RPMI8226 (cell line): Measurements from ENCODE around the gene ANKRD36.
"Not testable (repeated sequence)": the region's sequence is repeated elsewhere in the genome, so short reads cannot be mapped to it uniquely, and the experiment has no call there.

Experiments used
- DNase-seq: peaks from one replicate; pipeline ENCODE4 v3.0.0-alpha.2; 2015

The ANKRD36 gene

DNA sequence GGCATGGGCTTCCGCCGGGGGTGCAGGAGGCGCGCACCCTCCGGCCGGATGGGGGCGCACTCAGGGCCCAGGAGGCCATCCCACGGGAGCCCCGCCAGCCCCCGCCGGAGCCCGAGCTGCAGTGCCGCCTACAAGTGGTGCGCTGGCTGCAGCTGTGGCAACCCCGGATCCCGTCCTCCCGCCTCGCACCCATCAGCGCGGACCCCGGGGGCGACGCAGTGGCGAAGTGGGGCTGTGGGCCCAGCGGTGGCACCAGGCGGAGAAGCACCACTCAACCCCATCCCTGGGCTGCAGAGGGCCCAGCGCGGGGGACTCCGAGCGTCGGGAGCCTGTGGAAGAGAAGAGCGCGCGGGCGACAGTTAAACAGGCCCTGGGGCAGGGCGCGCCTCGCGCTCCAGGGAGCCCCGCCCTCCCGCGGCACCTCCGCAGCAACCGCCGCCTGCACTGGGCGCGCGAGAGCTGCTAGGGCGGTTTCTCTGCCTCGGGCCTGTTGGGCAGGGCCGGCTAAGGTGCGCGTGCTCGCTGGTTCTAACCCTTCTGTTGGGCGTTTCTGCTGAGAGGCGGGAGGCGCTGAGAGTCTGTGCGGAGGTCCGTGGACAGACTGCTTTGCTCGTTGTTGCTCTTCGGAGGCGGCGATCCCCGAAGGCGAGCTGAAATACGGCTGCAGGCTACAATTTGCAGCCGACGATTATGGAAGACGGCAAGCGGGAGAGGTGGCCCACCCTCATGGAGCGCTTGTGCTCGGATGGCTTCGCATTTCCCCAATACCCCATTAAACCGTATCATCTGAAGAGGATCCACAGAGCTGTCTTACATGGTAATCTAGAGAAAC lies at the start of gene ANKRD36:
ANKRD36 (plus strand) TSS at position 104 of the 832 bp plus-strand sequence; CDS start at position 691, 587 bp downstream.
- DNase-seq = peak; percentile 90

DNA sequence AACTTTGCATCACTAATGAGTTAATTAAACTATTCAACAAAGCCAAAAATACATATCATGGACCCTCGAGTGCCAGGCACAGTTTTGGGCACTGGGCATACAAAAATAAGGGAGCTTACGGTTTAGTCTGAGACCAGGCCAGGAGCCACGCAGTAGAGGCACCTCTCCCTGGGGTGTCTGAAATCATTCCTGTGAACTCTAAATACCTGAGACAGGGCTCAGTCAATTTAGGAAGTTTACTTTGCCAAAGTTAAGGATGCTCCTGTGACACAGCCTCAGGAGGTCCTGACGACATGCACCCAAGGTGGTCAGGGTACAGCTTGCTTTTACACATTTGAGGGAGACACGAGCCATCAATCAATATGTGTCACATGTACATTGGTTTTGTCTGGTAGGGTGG lies 46.9 kb upstream of the ANKRD36 start:
- not testable (repeated sequence) for DNase-seq

GRCh38 chr2:97067279-97068004 lies 45.5 kb upstream of the ANKRD36 start:
- DNase-seq = no peak

DNA sequence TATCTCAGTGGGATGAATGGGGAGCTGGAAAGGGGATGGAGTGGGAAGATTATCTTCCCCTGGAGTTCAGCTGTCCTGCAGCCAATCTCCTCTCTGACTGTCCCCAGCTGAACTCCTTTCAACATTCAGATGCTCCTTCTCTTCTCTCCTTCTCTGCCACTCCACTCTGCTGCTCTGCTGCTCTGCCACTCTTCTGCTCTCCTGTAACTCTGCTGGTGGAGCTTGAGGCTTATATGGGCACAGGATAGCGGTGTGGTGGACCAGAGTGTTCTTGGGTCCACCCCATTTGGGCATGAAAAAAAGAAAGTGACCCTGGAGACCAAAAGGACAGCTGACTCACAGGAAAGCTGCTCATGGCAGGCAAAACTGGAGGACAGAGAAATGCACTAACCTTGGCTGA lies 44.9 kb upstream of the ANKRD36 start:
- DNase-seq = no peak

GRCh38 chr2:97068722-97069121 lies 44.2 kb upstream of the ANKRD36 start:
- not testable (repeated sequence) for DNase-seq

- DNase-seq = not testable (repeated sequence)
These were observed 42.0 kb upstream of the ANKRD36 start for GRCh38 chr2:97070915-97071314.

DNA sequence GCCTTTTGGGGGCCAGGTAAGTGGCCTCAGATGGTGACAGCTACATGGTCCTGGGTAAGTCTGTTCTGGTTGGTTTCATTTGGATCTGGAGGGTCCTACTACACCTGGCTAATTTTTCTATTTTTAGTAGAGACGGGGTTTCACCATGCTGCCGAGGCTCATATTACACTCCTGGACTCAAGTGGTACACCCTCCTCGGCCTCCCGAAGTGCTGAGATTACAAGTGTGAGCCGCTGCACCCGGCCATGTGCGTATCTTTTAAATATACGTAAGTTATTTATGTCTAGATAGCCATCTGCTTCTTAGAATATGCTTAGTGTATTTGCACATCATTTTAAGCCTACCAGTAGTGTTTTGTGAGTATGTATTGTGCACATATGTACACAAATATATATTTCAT lies 35.7 kb upstream of the ANKRD36 start:
- not testable (repeated sequence) for DNase-seq

DNA sequence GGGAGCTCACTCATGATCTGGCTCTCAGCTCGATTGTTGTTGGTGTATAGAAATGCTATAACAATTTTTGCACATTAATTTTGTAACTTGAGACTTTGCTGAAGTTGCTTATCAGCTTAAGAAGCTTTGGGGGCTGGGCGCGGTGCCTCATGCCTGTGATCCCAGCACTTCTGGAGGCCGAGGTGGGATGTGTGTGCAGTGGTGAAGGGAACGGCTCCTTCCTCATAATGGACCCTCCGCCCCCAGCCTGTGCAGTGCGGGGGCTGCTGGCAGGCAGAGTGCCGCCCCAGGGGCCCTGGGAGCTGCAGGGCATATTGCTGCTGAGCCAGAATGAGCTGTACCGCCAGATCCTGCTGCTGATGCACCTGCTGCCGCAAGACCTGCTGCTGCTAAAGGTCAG lies 32.1 kb upstream of the ANKRD36 start:
- DNase-seq = not testable (repeated sequence)

- DNase-seq = not testable (repeated sequence)
These were observed 30.7 kb upstream of the ANKRD36 start for GRCh38 chr2:97082206-97082605.

- DNase-seq = not testable (repeated sequence)
These were observed 29.4 kb upstream of the ANKRD36 start for GRCh38 chr2:97083516-97083915.

- DNase-seq = not testable (repeated sequence)
These were observed 27.9 kb upstream of the ANKRD36 start for GRCh38 chr2:97085093-97085492.

DNA sequence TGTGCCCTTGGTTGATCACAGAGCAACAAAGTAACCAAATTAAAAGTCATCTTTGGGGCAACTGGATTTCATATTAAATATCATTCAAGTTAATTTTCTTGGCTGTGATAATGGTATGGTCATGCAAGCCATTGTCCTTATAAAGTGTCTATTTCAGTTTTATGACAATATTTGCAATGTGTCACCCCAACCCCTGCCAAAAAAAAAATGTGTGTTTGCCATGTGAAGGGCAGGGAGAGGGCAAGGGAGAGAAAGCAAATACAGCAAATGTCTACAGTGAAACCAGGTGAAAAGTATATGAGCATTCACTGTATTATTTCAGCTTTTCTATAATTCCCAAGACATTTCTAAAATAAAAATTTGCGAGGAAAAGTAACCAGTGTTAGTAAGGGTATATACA lies 24.2 kb upstream of the ANKRD36 start:
- DNase-seq = not testable (repeated sequence)

GRCh38 chr2:97092946-97093345 lies 20.0 kb upstream of the ANKRD36 start:
- not testable (repeated sequence) for DNase-seq

DNA sequence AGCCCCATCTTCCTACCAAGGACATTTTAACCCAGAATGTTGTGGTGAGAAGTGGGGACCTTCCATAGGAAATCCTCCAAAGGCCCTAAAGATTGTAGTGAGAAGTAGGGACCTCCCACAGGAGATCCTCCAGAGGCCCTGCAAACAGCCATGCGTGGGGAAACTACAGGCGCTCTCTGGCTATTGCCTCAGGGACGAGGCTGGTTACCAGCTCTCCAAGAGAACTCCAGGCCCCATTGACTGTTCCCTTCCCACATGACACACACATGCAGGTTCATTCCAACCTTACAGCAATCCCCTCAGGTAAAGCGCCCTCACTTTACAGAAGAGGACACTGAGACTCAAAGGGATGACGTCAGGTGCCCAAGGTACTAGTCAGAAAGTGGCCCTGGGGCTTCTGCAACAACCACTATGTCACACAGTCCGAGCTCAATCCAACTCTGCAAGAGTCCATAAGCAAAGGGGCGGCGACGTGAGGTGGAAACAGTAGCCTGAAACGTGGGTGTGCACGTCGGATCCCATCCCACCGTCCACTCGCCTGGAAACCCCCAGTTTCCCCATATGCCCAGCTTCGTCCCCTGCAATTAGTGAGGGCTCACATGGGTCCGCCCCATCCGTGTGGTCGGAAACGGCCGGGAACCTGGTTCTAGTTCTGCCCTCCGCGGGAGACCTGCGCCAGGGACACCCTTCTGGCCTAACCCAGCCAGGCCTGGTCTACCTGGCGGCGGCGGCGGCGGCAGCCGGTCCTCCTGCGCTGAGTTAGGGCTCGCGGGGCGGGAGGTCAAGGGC lies 18.8 kb upstream of the ANKRD36 start:
- not testable (repeated sequence) for DNase-seq

DNA sequence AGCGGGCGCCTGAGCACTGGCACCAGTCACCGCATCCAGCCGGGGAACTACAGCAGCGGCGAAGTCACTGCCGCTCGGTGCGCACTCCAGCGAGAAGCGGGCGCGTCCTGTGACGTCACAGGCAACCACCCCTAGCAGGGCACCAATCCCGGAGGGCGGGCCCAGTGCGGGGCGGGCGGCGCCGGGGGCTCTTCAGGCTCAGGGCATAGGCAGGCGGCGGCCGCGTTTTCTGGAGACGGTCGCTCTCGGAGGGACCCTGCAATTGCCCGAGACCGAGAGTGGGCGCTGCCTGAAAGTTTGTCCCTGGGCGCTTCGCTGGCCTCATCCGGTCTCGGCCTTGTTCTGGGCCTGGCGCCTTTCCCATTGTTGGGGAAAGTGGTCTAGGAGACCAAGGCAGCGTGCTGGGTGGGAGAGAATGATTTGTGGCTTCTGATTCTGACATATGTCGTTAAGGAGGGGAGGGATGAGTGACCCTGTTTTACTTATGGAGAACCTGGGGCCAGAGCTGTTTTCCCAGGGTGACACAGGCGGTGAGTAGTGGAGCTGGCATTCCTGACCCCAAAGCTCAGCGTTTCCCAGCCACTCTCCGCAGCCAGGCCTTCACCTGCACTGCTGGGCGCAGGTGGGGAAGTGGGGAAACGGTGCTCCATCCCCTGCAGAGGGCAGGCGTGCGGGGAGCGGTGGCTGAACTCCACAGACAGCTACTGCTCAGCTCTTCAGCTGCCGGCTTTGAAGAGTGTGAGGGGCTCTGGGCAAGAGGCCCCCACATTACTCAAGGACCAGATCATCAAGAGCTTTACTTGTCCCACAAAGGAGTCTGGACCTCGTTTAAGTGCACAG lies 18.0 kb upstream of the ANKRD36 start, which contains the start of gene FAHD2B:
FAHD2B (minus strand) TSS at position 111 of the 840 bp plus-strand sequence. CDS start 3,176 bp downstream, outside the sequence.
- DNase-seq = peak; percentile 84

DNA sequence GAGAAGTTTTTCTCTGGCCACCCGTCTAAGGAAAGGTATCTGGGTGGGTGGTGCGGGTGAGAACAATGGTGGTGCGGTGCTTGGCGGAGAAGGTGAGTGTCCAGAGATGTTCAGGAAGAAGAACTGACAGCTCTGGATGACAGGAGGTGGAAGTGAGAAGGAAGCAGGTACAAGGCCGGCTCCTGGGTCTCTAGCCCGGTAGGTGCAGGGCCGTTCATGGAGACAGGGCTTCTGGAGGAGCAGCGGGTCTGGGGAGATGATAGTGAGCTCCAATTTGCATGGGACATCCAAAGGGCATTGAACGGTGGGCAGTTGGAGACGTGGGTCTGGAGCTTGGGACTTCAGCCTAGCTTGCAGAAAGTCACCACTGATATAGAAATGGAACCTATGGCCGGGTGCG lies 17.3 kb upstream of the ANKRD36 start:
- DNase-seq = no peak

DNA sequence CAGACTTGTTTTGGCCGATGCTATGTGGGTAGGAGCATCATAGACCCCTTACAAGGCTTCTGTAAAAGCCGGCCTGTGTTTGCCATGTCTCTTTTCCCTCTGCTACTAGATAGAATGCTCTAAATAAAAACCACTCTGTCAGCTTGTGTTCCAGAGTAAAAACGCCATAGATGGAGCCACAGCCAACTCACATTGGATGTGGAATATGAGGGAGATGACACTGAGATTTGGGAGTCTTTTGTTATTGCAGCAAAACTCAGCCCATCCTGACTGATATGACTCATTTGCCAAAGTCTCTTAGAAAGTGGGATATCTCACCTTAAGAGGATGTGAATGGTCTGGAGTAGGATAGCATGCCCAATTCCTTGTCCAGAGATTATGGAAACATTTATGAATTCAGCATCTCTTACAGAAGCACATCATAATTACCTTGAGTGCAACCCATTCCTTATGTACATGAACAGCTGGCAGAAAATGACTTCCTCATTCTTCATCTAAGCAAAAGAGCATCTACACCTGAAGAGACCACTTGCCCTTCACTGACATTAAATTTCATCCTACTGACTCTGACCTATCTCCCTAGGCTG lies 14.1 kb upstream of the ANKRD36 start:
- not testable (repeated sequence) for DNase-seq

DNA sequence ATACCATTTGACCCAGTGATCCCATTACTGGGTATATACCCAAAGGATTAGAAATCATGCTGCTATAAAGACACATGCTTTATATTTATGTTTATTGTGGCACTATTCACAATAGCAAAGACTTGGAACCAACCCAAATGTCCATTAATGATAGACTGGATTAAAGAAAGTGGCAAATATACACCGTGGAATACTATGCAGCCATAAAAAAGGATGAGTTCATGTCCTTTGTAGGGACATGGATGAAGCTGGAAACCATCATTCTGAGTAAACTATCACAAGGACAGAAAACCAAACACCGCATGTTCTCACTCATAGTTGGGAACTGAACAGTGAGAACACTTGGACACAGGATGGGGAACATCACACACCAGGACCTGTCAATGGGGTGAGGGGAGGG lies 6.1 kb upstream of the ANKRD36 start:
- not testable (repeated sequence) for DNase-seq

- DNase-seq = not testable (repeated sequence)
These were observed 1.7 kb upstream of the ANKRD36 start for GRCh38 chr2:97111246-97111645.

GRCh38 chr2:97112320-97113049 lies 468 bp upstream of the ANKRD36 start:
- DNase-seq = peak; percentile 64

DNA sequence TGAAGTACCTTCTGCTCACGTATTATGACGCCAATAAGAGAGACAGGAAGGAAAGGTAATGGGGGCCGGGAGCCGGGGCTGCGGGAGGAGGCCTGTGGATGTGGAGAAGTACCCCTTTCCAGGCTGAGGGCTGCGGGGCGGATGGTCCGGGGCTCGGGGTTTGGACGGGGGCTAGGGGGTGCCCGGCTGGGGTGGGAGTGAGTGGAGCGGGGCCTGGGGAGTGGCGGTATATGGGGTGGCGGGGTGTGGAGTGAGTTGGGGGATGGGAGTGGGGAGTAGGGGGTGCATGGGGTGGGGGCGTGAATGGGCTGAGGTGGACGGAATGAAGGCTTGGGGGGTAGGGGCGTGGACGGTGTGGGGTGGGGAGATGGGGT lies 916 bp downstream of the ANKRD36 start:
- DNase-seq = not testable (repeated sequence)
